CD8-positive, alpha-beta memory T cell (primary cell): ENCODE measurements around the gene GIGYF1. TPM values are rescaled to one million over a fixed set of nuclear protein-coding genes. Genes with fewer than 3 reads are reported as not detected.
A peak's percentile ranks its signal among the peaks of the same experiment; 100 is the strongest.
"Not testable (repeated sequence)": the region's sequence is repeated elsewhere in the genome, so short reads cannot be mapped to it uniquely, and the experiment has no call there.

Source experiments
- CTCF ChIA-PET: fragments of 350-600 bp; sonication (Branson Sonifier 250); formaldehyde crosslinking; loops from one replicate; lab custom pipeline; 2021; ENCODE audit warnings: antibody characterized with exemption; lab: Charles Lee
- POLR2A ChIA-PET: fragments of 350-600 bp; sonication (Branson Sonifier 250); formaldehyde crosslinking; loops from one replicate; lab custom pipeline; 2021; ENCODE audit warnings: antibody characterized with exemption; lab: Charles Lee
- DNase-seq, 5 donors: peaks; one replicate each; pipeline versions ENCODE4 v3.0.0 to v3.0.0-alpha.2; 2020 to 2022; ENCODE audit warnings: mixed read lengths in 1 of 5
- H3K27ac ChIP-seq: one replicate; pipeline ENCODE4 v1.7.0; 2013; ENCODE audit warnings: low read depth, mild to moderate bottlenecking, low read length, moderate library complexity
- H3K27me3 ChIP-seq: 2 replicates; pipeline ENCODE4 v1.7.0; 2013; ENCODE audit warnings: low read length, mild to moderate bottlenecking; ENCODE audit not compliant: insufficient read depth, poor library complexity, severe bottlenecking
- H3K36me3 ChIP-seq: 2 replicates; pipeline ENCODE4 v1.7.0; 2013; ENCODE audit warnings: mild to moderate bottlenecking, low read length, moderate library complexity; ENCODE audit not compliant: insufficient read depth
- H3K4me1 ChIP-seq: 2 replicates; pipeline ENCODE4 v1.7.0; 2013; ENCODE audit warnings: mild to moderate bottlenecking, low read length, moderate library complexity; ENCODE audit not compliant: insufficient read depth
- H3K4me3 ChIP-seq: 2 replicates; pipeline ENCODE4 v1.7.0; 2013; ENCODE audit warnings: mild to moderate bottlenecking, low read length
- H3K9me3 ChIP-seq: 2 replicates; pipeline ENCODE4 v1.7.0; 2013; ENCODE audit warnings: mild to moderate bottlenecking, low read length
- H3K27ac Mint-ChIP-seq, 8 donors: one replicate each; pipeline ENCODE4 v1.8.0; 2020 to 2021; ENCODE audit warnings: mixed read lengths in 8 of 8, mild to moderate bottlenecking in 6 of 8, inconsistent platforms in 3 of 8, moderate library complexity in 3 of 8
- H3K27me3 Mint-ChIP-seq, 2 donors: one replicate each; pipeline ENCODE4 v1.8.0; 2020 to 2021; ENCODE audit warnings: mixed read lengths in 2 of 2, mild to moderate bottlenecking in 1 of 2, moderate library complexity in 1 of 2
- H3K36me3 Mint-ChIP-seq, 3 donors: one replicate each; pipeline ENCODE4 v1.8.0; 2020 to 2021; ENCODE audit warnings: mixed read lengths in 3 of 3, inconsistent platforms in 1 of 3, mild to moderate bottlenecking in 1 of 3
- H3K4me1 Mint-ChIP-seq, 3 donors: one replicate each; pipeline ENCODE4 v1.8.0; 2020 to 2021; ENCODE audit warnings: mixed read lengths in 3 of 3, inconsistent platforms in 1 of 3, mild to moderate bottlenecking in 1 of 3
- H3K4me3 Mint-ChIP-seq, 7 donors: one replicate each; pipeline ENCODE4 v1.8.0; 2020 to 2021; ENCODE audit warnings: mixed read lengths in 7 of 7, mild to moderate bottlenecking in 6 of 7, moderate library complexity in 4 of 7, inconsistent platforms in 2 of 7
- H3K9me3 Mint-ChIP-seq, 5 donors: one replicate each; pipeline ENCODE4 v1.8.0; 2020 to 2022; ENCODE audit warnings: mixed read lengths in 5 of 5, mild to moderate bottlenecking in 3 of 5, moderate library complexity in 2 of 5, inconsistent platforms in 1 of 5
- polyA plus RNA-seq: library from polyadenylated mRNA; unstranded; fragments of 300-500 nt; fragmentation: Illumina TruSeq; gene quantifications from one replicate; pipeline ENCODE4 v1.2.3, GENCODE V29; 2021
- total RNA-seq, 2 experiments: library from RNA; stranded (reverse); gene quantifications; one replicate each; pipeline ENCODE4 v1.2.3, GENCODE V29; 2021

GIGYF1 gene
- total and polyA plus RNA-seq, 3 experiments from 2014 or later: 3.2 to 54.7 (median 51.4) TPM

GRCh38 chr7:100673302-100673941 lies 20.6 kb downstream of the GIGYF1 start, which contains the start of gene GNB2:
TSS of gene GNB2 (plus strand) at chr7:100673740. CDS start at chr7:100676266, 2,526 bp downstream.
- Mint-ChIP-seq H3K27me3 (peaks cover 0 to 6% of the 10 kb centered on the region in 2 donors), H3K9me3 (peaks cover 0 to 1% (median 0%) of the 10 kb centered on the region in 5 donors), H3K27ac (peak within 1 kb of the TSS; percentile 95 to 98 (median 96)), H3K4me3 (peak within 1 kb of the TSS; percentile 92 to 98 (median 95)), H3K4me1 (peaks cover 10 to 23% (median 12%) of the 10 kb centered on the region in 3 donors), H3K36me3 (peaks cover 0 to 29% (median 0%) of the 10 kb centered on the region in 3 donors)
- Histone ChIP-seq H3K27ac (peak within 1 kb of the TSS; percentile 89), H3K4me3 (peak within 1 kb of the TSS; percentile 84), H3K36me3 (peaks cover 21% of the 10 kb centered on the region), H3K27me3 (no peaks in the 10 kb centered on the region), H3K4me1 (peaks cover 15% of the 10 kb centered on the region), H3K9me3 (no peaks in the 10 kb centered on the region)
- peak; percentile 93 to 98 (median 96) for DNase-seq
- ChIA-PET POLR2A (interaction anchor here (0.6 to 2.3 kb wide), 6 partner anchors 16 to 87 kb away, joined by 3 to 10 read pairs (median 6); partner anchors contain the start of genes FBXO24, MOSPD3 and POP7), CTCF (interaction anchor here (0.8 to 1.3 kb wide), 6 partner anchors 18 to 89 kb away, joined by 3 to 5 read pairs (median 3); partner anchors contain the start of gene POP7)

GRCh38 chr7:100671353-100672327 lies 22.4 kb downstream of the GIGYF1 start:
- Histone ChIP-seq H3K4me3 (no peak overlapping the region), H3K36me3 (peaks cover 4% of the 10 kb centered on the region), H3K4me1 (peaks cover 13% of the 10 kb centered on the region), H3K27ac (no peak overlapping the region), H3K9me3 (no peaks in the 10 kb centered on the region), H3K27me3 (no peaks in the 10 kb centered on the region)
- ChIA-PET CTCF (interaction anchor here (1.6 kb wide), 2 partner anchors 14 to 39 kb away, joined by 4 read pairs; no protein-coding TSS in a partner anchor), POLR2A (interaction anchor here (1.0 kb wide), 1 partner anchor 85 kb away, joined by 7 read pairs; the partner anchor contains the start of gene FBXO24)
- Mint-ChIP-seq H3K27ac (peak overlapping the region in 2 of 8 donors; percentile 29 to 96), H3K27me3 (peaks cover 0 to 6% of the 10 kb centered on the region in 2 donors), H3K4me1 (peaks cover 4 to 9% (median 6%) of the 10 kb centered on the region in 3 donors), H3K36me3 (peaks cover 0 to 13% (median 0%) of the 10 kb centered on the region in 3 donors), H3K9me3 (peaks cover 0 to 1% (median 0%) of the 10 kb centered on the region in 5 donors), H3K4me3 (peak overlapping the region in 2 of 7 donors; percentile 19 to 52)
- no peak for DNase-seq

GRCh38 chr7:100670074-100670473 lies 24.0 kb downstream of the GIGYF1 start:
- Histone ChIP-seq H3K4me1 (peaks cover 8% of the 10 kb centered on the region), H3K27me3 (no peaks in the 10 kb centered on the region), H3K27ac (no peak overlapping the region), H3K36me3 (no peaks in the 10 kb centered on the region), H3K4me3 (no peak overlapping the region), H3K9me3 (no peaks in the 10 kb centered on the region)
- ChIA-PET CTCF (interaction anchor here (1.2 to 1.6 kb wide), 2 partner anchors 22 to 37 kb away, joined by 4 read pairs; no protein-coding TSS in a partner anchor), POLR2A (interaction anchor here (0.7 kb wide), 1 partner anchor 205 kb away, joined by 9 read pairs; no protein-coding TSS in a partner anchor)
- DNase-seq: no peak
- H3K4me3 Mint-ChIP-seq: no peak overlapping the region
- H3K36me3 Mint-ChIP-seq: peaks cover 0 to 6% (median 0%) of the 10 kb centered on the region in 3 donors
- peak overlapping the region in 1 of 8 donors; percentile 81 for H3K27ac Mint-ChIP-seq
- peaks cover 0 to 1% (median 0%) of the 10 kb centered on the region in 5 donors for H3K9me3 Mint-ChIP-seq
- peaks cover 0 to 4% of the 10 kb centered on the region in 2 donors for H3K27me3 Mint-ChIP-seq
- H3K4me1 Mint-ChIP-seq: peaks cover 0 to 5% (median 2%) of the 10 kb centered on the region in 3 donors

GRCh38 chr7:100669106-100669505 lies 24.9 kb downstream of the GIGYF1 start:
- CTCF ChIA-PET: interaction anchor here (1.2 kb wide), 1 partner anchor 22 kb away, joined by 4 read pairs; no protein-coding TSS in a partner anchor
- H3K4me1 Mint-ChIP-seq: not testable (repeated sequence)

GRCh38 chr7:100668069-100668449 lies 26.0 kb downstream of the GIGYF1 start:
- no peak for DNase-seq
- no peaks in the 10 kb centered on the region for H3K27me3 Mint-ChIP-seq
- peak overlapping the region in 1 of 7 donors; percentile 38 for H3K4me3 Mint-ChIP-seq
- ChIA-PET CTCF (interaction anchor here (0.7 to 1.0 kb wide), 2 partner anchors 12 to 79 kb away, joined by 3 read pairs; no protein-coding TSS in a partner anchor), POLR2A (no interaction called here)
- no peak overlapping the region for H3K27ac ChIP-seq
- H3K27ac Mint-ChIP-seq: no peak overlapping the region
- H3K4me1 Mint-ChIP-seq: peaks cover 0 to 1% (median 0%) of the 10 kb centered on the region in 3 donors
- no peaks in the 10 kb centered on the region for H3K27me3 ChIP-seq
- no peaks in the 10 kb centered on the region for H3K36me3 ChIP-seq
- H3K9me3 Mint-ChIP-seq: no peaks in the 10 kb centered on the region
- H3K36me3 Mint-ChIP-seq: no peaks in the 10 kb centered on the region
- peaks cover 5% of the 10 kb centered on the region for H3K4me1 ChIP-seq
- H3K4me3 ChIP-seq: no peak overlapping the region
- no peaks in the 10 kb centered on the region for H3K9me3 ChIP-seq

More at GRCh38 chr7:100669106-100669505, 24.9 kb downstream of the GIGYF1 start:
- H3K9me3 Mint-ChIP-seq, POLR2A ChIA-PET, H3K27me3 Mint-ChIP-seq, H3K27ac ChIP-seq, H3K4me3 ChIP-seq, H3K9me3 ChIP-seq, H3K27me3 ChIP-seq, H3K27ac Mint-ChIP-seq, H3K36me3 ChIP-seq, H3K4me3 Mint-ChIP-seq, H3K4me1 ChIP-seq, H3K36me3 Mint-ChIP-seq, DNase-seq: not testable (repeated sequence)

GRCh38 chr7:100667331-100668068 lies 26.6 kb downstream of the GIGYF1 start:
- CTCF ChIA-PET: interaction anchor here (0.7 to 2.1 kb wide), 4 partner anchors 13 to 79 kb away, joined by 3 to 6 read pairs (median 3); partner anchors contain the start of gene POP7
- Histone ChIP-seq H3K4me1 (no peaks in the 10 kb centered on the region), H3K27me3 (no peaks in the 10 kb centered on the region)

More at GRCh38 chr7:100667331-100668068, 26.6 kb downstream of the GIGYF1 start:
- Histone ChIP-seq H3K27ac (no peak overlapping the region), H3K9me3 (no peaks in the 10 kb centered on the region), H3K4me3 (no peak overlapping the region), H3K36me3 (no peaks in the 10 kb centered on the region)
- H3K27me3 Mint-ChIP-seq: no peaks in the 10 kb centered on the region
- no peaks in the 10 kb centered on the region for H3K4me1 Mint-ChIP-seq
- H3K36me3 Mint-ChIP-seq: no peaks in the 10 kb centered on the region
- H3K27ac Mint-ChIP-seq: peak overlapping the region in 1 of 8 donors; percentile 92
- POLR2A ChIA-PET: interaction anchor here (0.6 to 0.7 kb wide), 2 partner anchors 189 to 1318 kb away, joined by 3 to 5 read pairs; no protein-coding TSS in a partner anchor
- no peak for DNase-seq
- H3K9me3 Mint-ChIP-seq: no peaks in the 10 kb centered on the region
- H3K4me3 Mint-ChIP-seq: no peak overlapping the region
